GM18861 (cell line): ENCODE measurements around the gene CDK11B.
"Not testable (repeated sequence)": the region's sequence is repeated elsewhere in the genome, so short reads cannot be mapped to it uniquely, and the experiment has no call there.

ENCODE experiments used
- ATAC-seq: cut with Tn5 transposase; IDR thresholded peaks from one replicate; pipeline ENCODE4 v1.9.1; 2021; ENCODE audit not compliant: unreplicated experiment

CDK11B gene

DNA sequence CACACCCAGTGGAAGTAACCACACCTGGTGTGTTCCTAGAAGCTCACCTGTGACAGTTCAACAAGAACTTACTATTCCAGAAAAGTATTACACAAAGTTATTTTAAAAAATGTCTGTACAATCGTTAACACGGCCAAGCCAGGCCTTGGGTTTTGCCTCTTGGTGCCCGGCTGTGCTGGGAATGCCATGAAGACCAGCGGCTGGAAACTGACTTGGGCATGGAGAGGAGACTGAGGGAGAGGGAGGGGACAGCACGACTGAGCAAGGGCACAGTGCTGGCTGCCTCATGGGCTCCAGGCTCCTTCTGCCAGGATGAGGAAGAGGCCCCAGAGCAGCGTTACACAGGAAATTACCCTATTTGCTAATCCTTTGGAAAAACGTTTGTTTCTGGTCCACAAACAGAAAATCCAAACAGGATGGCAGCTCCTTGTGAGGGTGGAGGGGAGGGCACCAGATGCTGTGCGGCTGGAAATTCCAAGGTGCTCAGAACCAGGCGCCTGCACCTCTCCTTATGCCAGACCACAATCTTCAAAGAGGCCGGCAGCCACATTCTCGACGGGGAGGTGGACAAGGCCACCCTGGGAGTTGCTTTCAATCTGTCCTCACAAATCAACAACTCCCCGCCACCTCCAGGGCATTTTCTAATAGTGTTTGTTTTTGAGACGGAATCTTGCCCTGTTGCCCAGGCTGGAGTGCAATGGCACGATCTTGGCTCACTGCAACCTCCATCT, 4.2 kb upstream of the CDK11B start:
- not testable (repeated sequence) for ATAC-seq

DNA sequence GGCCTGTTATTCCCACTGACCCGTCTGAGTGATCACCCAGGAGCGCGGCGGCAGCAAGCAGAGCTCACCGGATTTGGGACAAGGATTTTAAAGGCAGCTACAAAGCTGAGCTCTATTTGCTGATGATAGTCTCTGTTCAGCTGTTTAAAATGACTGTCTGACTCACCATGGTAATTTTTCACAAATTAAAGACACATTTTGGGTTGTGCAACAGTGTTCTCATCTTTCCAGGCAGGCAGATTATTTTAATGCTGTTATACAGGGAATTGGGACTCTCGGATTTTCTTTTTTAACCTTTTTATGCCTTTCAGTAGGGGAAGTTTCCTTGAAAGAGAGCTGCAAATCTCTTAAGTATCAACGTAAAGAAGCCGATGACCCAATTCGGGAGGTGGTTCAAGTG, 3.6 kb upstream of the CDK11B start:
- ATAC-seq: not testable (repeated sequence)

DNA sequence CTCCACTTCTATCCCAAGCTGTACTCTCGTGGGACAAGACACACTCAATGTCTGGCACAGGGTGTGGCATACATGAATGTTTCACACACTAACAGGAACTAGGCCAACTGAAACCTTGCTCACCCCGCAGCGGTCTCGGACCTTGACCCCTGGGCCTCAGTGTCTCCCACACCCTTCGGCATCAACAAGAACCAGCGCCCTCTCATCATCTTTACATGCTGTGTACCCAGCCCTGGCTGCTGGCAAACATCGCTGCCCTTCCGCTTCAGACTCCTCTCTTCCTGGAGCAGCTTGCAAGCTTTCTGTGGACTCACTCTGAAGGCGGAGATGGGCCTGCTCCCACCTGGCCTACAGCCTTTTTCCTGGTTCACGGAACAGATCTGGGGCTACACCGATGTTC, 10.5 kb downstream of the CDK11B start:
- not testable (repeated sequence) for ATAC-seq

DNA sequence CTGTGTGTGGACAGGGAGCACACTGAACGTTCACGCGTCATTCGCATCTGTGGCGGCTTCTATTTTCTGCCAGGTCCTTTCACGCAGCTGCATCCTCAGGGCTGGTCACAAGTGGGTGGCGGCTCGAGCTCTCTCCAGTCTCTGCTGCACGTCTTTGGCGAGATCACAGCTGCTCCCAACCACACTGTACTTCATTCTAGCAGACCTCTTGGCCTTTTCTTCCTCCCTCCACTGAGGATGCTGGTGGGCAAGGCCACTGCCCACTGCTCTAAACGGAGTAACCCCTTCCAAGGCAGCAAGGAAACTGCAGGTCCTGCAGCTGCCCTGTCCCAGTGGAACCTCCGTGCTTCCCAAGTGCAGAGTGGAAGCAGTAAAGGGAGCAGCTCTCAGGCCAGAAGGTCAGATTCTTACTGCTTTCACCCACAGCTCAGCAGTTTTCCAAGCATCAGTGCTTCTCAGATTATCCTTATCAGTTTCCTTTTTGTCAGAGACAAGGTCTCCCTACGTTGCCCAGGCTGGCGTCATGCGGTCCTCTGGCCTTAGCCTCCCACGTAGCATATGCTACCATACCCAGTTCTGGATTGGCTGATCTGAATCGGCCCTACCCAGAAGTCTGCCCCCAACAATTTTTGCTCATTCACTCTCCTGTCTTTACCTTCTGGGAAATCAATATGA, 11.1 kb downstream of the CDK11B start:
- ATAC-seq: not testable (repeated sequence)

DNA sequence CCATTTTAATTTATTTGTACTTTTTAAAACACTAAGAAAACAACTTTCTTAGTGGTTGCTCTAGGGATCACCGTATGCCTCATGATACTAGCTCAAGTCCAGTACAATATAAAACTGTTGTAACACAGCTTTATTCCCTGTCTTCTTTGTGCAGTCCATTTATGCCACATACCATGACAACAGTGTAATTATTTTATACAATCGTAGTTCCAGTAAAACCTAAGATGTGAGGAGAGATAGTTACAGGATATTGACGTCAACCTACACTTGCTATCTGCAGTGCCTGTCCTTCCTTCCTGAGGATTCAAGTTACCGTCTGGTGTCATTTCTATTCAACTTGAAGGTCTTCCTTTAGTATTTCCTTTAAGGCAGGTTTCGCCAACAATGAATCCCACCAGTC, 12.5 kb downstream of the CDK11B start:
- ATAC-seq: not testable (repeated sequence)

DNA sequence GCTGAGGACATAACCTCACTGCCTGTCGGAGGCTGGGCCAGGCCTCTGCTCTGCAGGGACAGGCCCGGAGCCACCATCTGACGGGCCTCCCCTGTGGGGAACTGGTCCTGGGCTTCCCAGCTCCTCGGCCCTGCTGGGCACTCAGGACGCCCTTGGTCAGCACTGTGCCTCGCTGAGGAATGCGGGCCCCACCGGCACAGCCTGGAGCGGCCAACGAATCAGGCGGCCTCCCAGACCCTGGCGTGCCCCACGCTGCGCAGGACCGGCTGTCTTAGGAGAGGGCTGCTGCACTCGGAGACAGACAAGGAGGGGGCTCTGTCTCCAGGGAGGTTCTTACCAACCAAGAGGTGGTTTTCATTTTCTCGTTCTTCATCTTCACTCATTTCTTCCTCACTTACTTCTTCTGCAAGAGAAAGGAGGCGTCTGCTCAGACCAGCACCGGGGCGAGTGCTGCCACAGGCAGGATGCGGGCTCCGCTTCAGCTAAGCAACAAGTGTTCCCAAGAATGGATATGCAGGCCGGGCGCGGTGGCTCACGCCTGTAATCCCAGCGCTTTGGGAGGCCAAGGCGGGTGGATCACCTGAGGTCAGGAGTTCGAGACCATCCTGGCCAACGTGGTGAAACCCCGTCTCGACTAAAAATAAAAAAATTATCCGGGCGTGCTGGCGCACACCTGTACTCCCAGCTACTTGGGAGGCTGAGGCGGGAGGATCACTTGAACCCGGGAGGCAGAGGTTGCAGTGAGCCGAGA, 17.9 kb downstream of the CDK11B start:
- ATAC-seq: not testable (repeated sequence)

DNA sequence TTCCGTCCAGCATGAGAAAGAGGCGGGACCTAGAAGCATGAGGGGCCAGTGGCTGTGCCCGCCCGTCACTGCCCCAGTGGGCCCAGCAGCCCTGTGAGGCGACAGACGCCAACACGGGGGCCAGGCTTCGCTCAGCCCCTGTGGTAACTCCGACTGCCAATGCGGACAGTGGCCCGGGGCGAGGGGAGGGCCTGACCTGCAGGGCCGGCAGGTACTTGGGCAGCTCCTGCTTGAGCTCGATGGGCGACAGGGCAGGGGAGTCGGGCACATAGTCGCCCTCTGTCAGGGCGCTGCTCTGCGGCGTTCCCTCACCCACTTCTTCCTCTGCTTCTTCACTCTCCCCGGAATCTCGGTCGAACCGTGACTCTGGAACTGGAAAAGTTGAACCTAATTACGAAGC, 18.7 kb downstream of the CDK11B start:
- not testable (repeated sequence) for ATAC-seq

DNA sequence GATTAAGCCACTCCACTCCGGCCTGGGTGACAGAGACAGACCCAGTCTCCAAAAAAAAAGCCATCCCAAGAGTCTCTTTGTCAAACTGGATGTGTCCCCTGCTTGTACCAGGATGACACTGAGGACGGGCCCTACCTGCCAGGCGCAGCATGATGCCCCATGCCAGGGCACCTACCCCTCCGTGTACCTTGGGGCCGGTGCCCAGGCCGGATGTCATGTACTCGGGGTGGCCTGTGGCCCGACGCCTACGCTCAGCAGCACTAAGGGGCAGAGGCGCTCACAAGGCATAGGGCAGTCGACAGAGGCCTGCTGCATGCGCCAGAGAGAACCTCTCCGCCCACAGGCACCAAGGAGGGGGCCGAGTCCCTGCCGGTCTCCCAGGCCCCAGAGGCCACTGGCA, 19.4 kb downstream of the CDK11B start:
- ATAC-seq: not testable (repeated sequence)

DNA sequence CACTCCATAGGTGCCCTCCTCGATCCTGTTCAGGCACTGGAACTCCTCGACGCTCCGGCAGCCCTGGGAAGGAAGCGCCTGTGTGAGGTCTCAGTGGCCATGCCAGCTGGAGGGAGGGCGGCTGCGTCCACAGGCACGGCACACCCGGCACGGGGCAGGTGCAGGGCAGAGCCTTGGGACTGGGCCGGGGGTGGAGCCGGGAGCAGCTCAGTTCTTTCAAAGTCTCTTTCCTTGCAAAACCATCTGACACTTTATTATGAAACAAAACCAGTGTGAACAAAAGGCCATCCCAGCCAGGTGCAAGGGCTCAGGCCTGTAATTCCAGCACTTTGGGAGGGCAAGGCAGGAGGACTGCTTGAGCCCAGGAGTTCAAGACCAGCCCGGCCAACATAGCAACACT, 20.3 kb downstream of the CDK11B start:
- ATAC-seq: not testable (repeated sequence)

DNA sequence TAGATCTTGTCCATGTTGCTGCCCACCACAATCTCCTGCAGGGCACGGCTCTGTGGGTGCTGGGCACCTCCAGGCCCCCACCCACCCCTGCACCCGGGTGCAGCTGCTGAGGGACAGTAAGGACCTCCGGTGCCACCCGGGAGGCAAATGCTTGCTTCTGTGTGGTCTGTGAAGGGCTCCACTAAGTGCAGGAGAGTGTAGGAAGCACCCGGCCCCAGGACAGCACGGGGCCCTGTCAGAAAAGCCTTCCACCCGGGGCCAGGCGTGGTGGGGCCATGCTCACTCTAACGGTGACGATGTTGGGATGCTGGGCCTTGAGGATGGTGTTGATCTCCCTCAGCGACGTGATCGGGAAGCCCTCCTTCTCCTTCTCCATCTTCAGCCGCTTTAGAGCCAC, 21.3 kb downstream of the CDK11B start:
- ATAC-seq: not testable (repeated sequence)

DNA sequence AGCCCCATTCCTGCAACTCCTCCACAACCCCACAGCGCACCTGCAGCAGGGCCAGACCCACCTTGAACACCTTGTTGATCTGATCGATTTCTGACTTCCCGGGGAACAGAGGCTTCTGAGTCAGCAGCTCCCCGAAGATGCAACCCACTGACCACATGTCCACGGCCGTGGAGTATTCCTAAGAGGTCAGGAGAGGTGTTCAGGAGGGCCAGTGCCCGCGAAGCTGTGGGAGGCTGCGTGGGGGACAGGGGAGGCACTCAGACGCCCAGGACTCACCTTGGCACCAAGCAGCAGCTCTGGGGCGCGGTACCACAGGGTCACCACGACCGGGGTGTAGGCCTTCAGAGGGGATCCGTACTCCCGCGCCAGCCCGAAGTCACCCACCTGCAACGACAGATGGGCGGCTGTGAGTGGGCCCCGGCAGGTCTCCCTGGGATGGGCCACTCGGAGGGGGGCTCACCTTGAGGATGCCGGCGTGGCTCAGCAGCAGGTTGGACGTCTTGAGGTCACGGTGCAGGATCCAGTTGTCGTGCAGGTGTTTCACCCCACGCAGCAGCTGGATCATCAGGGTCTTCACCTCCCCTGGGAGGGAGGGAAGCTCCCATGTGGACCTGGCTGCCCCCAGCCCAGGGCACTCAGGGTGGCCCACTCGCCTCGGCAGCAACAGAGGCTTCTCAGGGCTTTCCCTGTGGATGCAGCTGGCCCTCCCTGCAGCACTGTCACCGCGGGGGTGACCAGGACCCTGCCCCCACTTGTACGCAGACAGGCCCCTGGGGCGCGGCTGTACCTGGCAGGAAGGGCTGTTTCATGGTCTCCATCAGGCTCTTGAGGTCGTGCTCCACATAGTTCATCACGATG, 22.0 kb downstream of the CDK11B start:
- ATAC-seq: not testable (repeated sequence)

DNA sequence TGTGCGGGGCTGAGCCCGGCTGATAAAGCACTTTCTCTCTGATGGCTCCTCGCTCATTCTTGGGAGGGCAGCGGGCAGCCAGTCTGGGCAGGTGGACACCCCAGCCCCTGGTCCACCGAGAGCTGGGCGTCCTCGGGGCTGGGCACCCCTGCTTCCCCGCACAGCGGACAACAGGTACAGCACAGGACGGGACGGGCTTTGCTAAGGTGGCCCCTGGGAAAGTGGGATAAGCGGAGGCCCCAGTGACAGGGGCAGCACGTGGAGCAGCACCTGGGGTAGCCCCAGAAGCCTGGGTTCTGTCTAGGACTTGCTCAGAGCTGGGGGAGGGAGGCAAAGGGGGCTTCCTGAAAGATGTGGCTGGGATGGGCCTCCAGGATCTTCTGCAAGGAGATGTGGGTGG, 24.2 kb downstream of the CDK11B start:
- not testable (repeated sequence) for ATAC-seq

DNA sequence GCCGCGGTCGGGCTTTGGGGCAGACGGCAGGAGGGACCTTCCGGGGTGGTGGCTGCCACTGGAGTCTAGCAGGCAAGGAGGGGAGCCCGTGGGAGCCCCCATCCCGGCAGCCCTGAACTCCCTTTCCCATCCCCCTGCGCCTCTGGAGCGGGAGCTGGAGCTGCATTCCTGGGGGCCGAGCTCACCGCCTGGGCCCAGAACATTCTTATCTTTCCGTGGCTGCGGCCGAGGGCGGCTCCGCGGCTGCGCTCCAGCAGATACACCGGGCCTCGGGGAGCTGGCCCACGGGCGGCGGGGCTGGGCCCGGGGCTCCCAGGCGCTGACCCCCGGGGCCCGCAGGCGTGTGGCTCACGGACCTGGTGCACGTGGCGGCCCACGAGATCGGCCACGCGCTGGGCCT, 25.4 kb downstream of the CDK11B start:
- ATAC-seq: not testable (repeated sequence)

DNA sequence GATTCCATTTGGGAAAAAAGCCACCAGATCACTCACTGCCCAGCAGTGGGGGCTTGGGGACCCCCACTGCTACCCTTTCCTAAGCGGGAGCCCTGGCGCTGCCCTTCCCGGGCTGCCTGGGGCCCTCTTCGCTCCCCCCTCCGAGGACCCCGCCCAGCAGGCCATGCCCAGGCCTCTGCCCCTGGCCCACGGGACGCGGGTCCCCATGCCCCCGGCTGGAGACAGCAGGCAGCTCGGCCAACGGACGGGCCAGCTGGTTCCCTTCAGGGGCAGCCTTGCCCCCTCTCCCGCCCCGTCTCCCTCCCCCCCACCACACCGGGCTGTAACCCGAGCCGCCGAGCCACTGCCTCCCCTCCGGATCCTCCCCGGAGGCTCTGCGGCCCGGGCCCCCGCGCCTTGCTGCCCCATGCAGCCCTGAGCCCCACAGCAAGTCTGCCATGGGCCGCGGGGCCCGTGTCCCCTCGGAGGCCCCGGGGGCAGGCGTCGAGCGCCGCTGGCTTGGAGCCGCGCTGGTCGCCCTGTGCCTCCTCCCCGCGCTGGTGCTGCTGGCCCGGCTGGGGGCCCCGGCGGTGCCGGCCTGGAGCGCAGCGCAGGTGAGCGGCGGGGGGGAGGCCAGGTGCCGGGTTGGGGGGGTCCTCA, 26.9 kb downstream of the CDK11B start, which contains the start of gene MMP23B:
Gene MMP23B, plus strand, starts transcription at position 392 of the 639 bp plus-strand sequence. Its CDS starts 46 bp downstream, at position 438.
- ATAC-seq: no peak

DNA sequence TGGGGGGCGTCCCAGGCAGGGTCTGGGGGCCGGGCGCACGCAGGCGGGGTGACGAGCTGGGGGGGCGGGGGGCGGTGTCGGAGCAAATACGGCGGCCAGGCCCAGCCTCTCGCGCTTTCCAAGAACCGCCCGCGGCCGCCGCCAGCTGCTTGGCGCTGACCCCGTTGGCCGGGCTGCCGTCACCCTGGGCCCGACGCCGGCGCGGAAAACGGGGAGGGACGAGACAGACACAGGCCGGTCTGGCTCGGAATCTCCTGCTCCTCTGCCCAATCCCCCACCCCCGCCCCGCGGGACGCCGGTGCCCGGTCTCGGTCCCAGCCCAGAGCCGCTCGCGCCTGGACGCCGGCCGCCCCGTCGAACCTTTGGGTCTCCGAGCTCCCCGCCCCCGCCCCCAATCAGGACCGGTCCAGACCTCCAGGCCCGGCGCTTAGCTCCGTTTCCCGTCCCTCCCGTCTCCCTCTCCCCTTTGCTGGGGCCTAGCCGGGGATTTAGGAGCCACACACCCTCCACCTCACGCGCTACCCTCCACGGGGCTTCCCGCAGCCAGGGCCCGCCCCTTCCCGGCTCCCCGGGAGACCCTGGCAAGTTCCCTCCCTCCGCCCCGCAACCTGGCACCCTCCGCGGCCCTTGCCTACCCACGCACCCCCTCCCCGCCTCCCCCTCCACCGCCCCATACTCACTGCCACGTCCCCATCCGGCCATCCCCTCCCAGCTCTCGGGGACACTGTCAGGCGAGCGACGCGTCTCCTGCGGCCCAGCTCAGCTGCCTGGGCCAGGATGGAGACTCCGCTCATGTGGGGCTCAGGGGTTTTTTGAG, 27.6 kb downstream of the CDK11B start:
- ATAC-seq: no peak

DNA sequence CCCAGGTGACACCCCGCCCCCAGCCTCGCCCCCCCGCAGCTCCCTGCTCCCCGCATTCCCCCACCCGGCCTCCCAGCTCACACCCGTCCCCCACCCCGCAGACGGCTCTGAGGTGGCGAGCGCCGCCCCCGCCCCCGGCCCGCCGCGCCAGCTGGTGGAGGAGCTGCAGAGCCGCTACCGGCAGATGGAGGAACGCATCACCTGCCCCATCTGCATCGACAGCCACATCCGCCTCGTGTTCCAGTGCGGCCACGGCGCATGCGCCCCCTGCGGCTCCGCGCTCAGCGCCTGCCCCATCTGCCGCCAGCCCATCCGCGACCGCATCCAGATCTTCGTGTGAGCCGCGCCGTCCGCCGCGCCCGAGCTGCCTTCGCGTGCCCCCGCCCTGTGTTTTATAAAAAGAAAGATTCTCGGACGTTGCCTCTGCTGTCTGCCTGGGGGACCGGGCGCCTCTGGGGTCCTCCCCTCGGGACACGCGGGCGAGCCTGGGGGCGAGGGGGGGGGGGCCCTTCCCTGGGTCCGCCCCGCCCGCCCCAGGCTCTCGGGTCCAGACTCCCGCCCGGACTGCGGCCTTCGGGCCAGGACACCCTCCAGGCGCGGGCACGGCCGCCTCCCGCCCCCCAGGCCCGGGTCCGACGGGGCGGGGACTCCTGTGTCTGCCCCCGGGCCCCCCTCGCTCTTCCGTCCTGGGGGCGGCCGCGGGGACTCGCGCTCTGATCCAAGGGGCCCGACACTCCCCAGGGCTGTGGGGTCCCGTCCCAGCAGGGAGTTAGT, 28.4 kb downstream of the CDK11B start:
- ATAC-seq: no peak

DNA sequence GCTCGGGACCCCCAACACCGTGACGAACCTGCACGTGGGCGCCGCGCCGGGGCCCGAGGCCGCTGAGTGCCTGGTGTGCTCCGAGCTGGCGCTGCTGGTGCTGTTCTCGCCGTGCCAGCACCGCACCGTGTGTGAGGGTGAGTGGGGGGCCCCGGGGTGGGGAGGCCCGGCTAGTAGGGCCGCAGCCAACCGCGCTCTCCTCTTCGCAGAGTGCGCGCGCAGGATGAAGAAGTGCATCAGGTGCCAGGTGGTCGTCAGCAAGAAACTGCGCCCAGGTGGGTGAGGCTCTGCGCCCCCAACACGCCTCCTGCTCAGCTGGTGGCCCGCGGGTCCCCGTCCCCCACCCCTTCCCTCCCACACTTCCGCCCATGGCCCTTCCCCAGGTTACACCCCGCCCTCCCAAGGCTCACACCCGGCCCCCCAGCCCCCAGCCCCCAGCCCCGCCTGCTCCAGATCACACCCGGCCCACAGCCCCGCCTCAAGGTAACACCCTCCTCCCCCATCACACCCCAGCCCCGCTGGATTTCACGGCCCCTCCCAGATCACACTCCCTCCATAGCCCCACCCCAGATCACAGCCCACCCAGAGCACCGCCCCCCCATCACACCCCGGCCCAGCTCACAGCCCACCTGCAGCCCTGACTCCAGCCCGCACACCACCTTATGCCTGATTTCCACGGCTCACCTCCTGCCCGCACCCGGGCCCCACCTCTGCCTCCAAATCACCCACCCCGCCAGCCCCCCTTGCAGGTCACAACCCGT, 29.2 kb downstream of the CDK11B start:
- ATAC-seq: no peak
